GM23338 (cell line): Measurements from ENCODE around the gene IL1RAPL2. TPM values are rescaled to one million over a fixed set of nuclear protein-coding genes. Genes with fewer than 3 reads are reported as not detected.

Experiments used
- ATAC-seq: fragments of 200-7000 bp; cut with Tn5 transposase; 3 replicates; pipeline ENCODE4 v1.9.1; 2020
- DNase-seq: peaks from one replicate; pipeline ENCODE4 v3.0.0-alpha.2; 2015; ENCODE audit warnings: low spot score
- H2AFZ ChIP-seq: fragments of 200-600 bp; sonication (generic); 2 replicates; pipeline ENCODE4 v1.8.0; 2016; ENCODE audit warnings: antibody characterized with exemption, mild to moderate bottlenecking, moderate library complexity
- H3F3A ChIP-seq: fragments of 200-600 bp; sonication (generic); replicated peaks from 2 replicates; pipeline ENCODE4 v1.8.0; 2017; ENCODE audit warnings: antibody characterized with exemption, mixed run types, low read depth
- H3K27ac ChIP-seq: fragments of 200-600 bp; sonication (generic); 2 replicates; pipeline ENCODE4 v1.6.1; 2016; ENCODE audit warnings: low read depth
- H3K27me3 ChIP-seq: fragments of 200-600 bp; sonication (generic); 2 replicates; pipeline ENCODE4 v1.8.0; 2016; ENCODE audit warnings: mild to moderate bottlenecking, mixed run types, moderate library complexity; ENCODE audit not compliant: insufficient read depth
- H3K36me3 ChIP-seq: fragments of 200-600 bp; sonication (generic); 2 replicates; pipeline ENCODE4 v1.8.0; 2016; ENCODE audit warnings: mild to moderate bottlenecking; ENCODE audit not compliant: insufficient read depth
- H3K4me1 ChIP-seq: fragments of 200-600 bp; sonication (generic); 2 replicates; pipeline ENCODE4 v1.8.0; 2016; ENCODE audit warnings: mild to moderate bottlenecking, moderate library complexity; ENCODE audit not compliant: insufficient read depth
- H3K4me2 ChIP-seq: fragments of 200-600 bp; sonication (generic); 2 replicates; pipeline ENCODE4 v1.7.1; 2017; ENCODE audit warnings: mixed run types
- H3K4me3 ChIP-seq: fragments of 200-600 bp; sonication (generic); 2 replicates; pipeline ENCODE4 v1.6.1; 2016; ENCODE audit warnings: mixed run types
- H3K79me2 ChIP-seq: fragments of 200-600 bp; sonication (generic); replicated peaks from 2 replicates; pipeline ENCODE4 v1.8.0; 2017; ENCODE audit warnings: mild to moderate bottlenecking; ENCODE audit not compliant: insufficient read depth
- H3K9me2 ChIP-seq: fragments of 200-600 bp; sonication (generic); 2 replicates; pipeline ENCODE4 v1.8.0; 2017; ENCODE audit not compliant: insufficient read depth
- H4K20me1 ChIP-seq: fragments of 200-600 bp; sonication (generic); replicated peaks from 2 replicates; pipeline ENCODE4 v1.8.0; 2017; ENCODE audit warnings: mild to moderate bottlenecking; ENCODE audit not compliant: insufficient read depth
- H3K27ac Mint-ChIP-seq: 2 replicates; pipeline ENCODE4 v1.8.0; 2020; ENCODE audit warnings: inconsistent platforms, mild to moderate bottlenecking, moderate library complexity, mixed read lengths
- H3K27me3 Mint-ChIP-seq: 3 replicates; pipeline ENCODE4 v1.8.0; 2022; ENCODE audit warnings: low read depth, mild to moderate bottlenecking, moderate library complexity, mixed read lengths, inconsistent platforms; ENCODE audit not compliant: insufficient read depth, poor library complexity
- H3K36me3 Mint-ChIP-seq: 3 replicates; pipeline ENCODE4 v1.8.0; 2021; ENCODE audit warnings: low read depth, mild to moderate bottlenecking, inconsistent platforms, moderate library complexity, mixed read lengths
- H3K4me1 Mint-ChIP-seq: 3 replicates; pipeline ENCODE4 v1.8.0; 2020; ENCODE audit warnings: mild to moderate bottlenecking, inconsistent platforms, mixed read lengths
- H3K4me3 Mint-ChIP-seq: 3 replicates; pipeline ENCODE4 v1.8.0; 2021; ENCODE audit warnings: moderate library complexity, mild to moderate bottlenecking, inconsistent platforms, mixed read lengths
- H3K9me3 Mint-ChIP-seq: 3 replicates; pipeline ENCODE4 v1.8.0; 2020; ENCODE audit warnings: moderate library complexity, mild to moderate bottlenecking, inconsistent platforms, mixed read lengths
- CREB1 ChIP-seq: fragments of 250-450 bp; sonication (Bioruptor Pico); IDR thresholded peaks from 2 replicates; pipeline ENCODE4 v1.5.0; 2020; ENCODE audit warnings: low read depth, mild to moderate bottlenecking, moderate library complexity
- EZH2 ChIP-seq: fragments of 200-600 bp; sonication (generic); IDR thresholded peaks from one replicate; pipeline ENCODE4 v1.8.0; 2017; ENCODE audit warnings: antibody characterized with exemption, mild to moderate bottlenecking, low read depth; ENCODE audit not compliant: unreplicated experiment
- EZH2phosphoT487 ChIP-seq: fragments of 200-600 bp; sonication (generic); IDR thresholded peaks from one replicate; pipeline ENCODE4 v1.8.1; 2018; ENCODE audit warnings: antibody characterized with exemption; ENCODE audit not compliant: unreplicated experiment
- JUNB ChIP-seq: IDR thresholded peaks from one replicate; pipeline ENCODE4 v1.6.1; 2016; ENCODE audit warnings: antibody characterized with exemption; ENCODE audit not compliant: unreplicated experiment
- ZNF114 ChIP-seq: fragments of 250-450 bp; sonication (Bioruptor Pico); IDR thresholded peaks from 2 replicates; pipeline ENCODE4 v1.5.0; 2020; ENCODE audit warnings: mild to moderate bottlenecking, moderate library complexity
- ZNF331 ChIP-seq: fragments of 250-450 bp; sonication (Bioruptor Pico); IDR thresholded peaks from 2 replicates; pipeline ENCODE4 v1.5.0; 2020; ENCODE audit warnings: low read depth, mild to moderate bottlenecking, moderate library complexity
- ZNF462 ChIP-seq: fragments of 250-450 bp; sonication (Bioruptor Pico); IDR thresholded peaks from 2 replicates; pipeline ENCODE4 v1.5.0; 2020; ENCODE audit warnings: mild to moderate bottlenecking, moderate library complexity
- polyA plus RNA-seq: library from polyadenylated mRNA; unstranded; fragments of >200 nt; fragmentation: Nextera tagmentation; extraction: Ambion mirVana; gene quantifications from 2 replicates; pipeline ENCODE4 v1.2.1, GENCODE V29; 2016
- total RNA-seq: library from RNA; depleted of rRNA; stranded (reverse); fragments of >200 nt; shearing (Covaris generic); gene quantifications from 2 replicates; pipeline ENCODE4 v1.2.3, GENCODE V29; 2014
- TF ChIP-seq, protein P1 (sequence below): IDR thresholded peaks from one replicate; pipeline ENCODE4 v1.6.1; 2018; ENCODE audit warnings: antibody characterized with exemption; ENCODE audit not compliant: unreplicated experiment

Gene IL1RAPL2
- total and polyA plus RNA-seq, 2 experiments from 2014 or later = 0.80 to 0.94 TPM

DNA sequence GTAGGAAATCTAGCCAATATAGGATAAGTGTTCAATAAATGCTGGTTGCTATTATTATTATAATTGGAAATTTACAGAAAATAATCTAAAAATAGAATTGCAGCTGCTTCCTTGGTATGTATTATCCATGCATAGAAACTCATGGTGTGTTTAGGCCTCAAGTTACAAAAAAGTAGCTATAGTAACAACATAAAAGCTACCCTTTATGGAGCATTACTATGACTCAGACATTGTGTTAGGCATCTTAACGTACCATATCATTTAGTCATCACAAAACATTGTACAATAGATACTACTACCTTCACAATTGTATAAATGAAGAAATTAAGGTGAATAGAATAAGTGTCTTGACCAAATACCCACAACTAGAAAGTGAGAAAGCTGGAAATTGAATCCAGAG, 1129.5 kb downstream of the IL1RAPL2 start:
- no peak for ATAC-seq
- peaks cover 12% of the 10 kb centered on the region; the same call in 2 of the 3 replicates for H3K4me1 Mint-ChIP-seq
- no peak for TF ChIP-seq EZH2phosphoT487
- TF ChIP-seq EZH2 = no peak
- TF ChIP-seq ZNF114 (CRISPR knock-in tag) = no peak
- TF ChIP-seq CREB1 (CRISPR knock-in tag) = no peak
- TF ChIP-seq ZNF331 (CRISPR knock-in tag) = no peak
- TF ChIP-seq, protein P1, sequence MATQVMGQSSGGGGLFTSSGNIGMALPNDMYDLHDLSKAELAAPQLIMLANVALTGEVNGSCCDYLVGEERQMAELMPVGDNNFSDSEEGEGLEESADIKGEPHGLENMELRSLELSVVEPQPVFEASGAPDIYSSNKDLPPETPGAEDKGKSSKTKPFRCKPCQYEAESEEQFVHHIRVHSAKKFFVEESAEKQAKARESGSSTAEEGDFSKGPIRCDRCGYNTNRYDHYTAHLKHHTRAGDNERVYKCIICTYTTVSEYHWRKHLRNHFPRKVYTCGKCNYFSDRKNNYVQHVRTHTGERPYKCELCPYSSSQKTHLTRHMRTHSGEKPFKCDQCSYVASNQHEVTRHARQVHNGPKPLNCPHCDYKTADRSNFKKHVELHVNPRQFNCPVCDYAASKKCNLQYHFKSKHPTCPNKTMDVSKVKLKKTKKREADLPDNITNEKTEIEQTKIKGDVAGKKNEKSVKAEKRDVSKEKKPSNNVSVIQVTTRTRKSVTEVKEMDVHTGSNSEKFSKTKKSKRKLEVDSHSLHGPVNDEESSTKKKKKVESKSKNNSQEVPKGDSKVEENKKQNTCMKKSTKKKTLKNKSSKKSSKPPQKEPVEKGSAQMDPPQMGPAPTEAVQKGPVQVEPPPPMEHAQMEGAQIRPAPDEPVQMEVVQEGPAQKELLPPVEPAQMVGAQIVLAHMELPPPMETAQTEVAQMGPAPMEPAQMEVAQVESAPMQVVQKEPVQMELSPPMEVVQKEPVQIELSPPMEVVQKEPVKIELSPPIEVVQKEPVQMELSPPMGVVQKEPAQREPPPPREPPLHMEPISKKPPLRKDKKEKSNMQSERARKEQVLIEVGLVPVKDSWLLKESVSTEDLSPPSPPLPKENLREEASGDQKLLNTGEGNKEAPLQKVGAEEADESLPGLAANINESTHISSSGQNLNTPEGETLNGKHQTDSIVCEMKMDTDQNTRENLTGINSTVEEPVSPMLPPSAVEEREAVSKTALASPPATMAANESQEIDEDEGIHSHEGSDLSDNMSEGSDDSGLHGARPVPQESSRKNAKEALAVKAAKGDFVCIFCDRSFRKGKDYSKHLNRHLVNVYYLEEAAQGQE = no peak
- TF ChIP-seq JUNB = no peak
- no peak for TF ChIP-seq ZNF462

More for the DNA sequence above, 1129.5 kb downstream of the IL1RAPL2 start:
- Histone ChIP-seq H3K4me2 (no peak overlapping the region), H3K4me1 (no peaks in the 10 kb centered on the region), H3K4me3 (no peak overlapping the region), H4K20me1 (no peaks in the 10 kb centered on the region), H3K27me3 (no peaks in the 10 kb centered on the region), H3K79me2 (no peaks in the 10 kb centered on the region), H3K36me3 (no peaks in the 10 kb centered on the region), H2AFZ (no peak overlapping the region), H3K9me2 (no peaks in the 10 kb centered on the region), H3K27ac (no peak overlapping the region), H3F3A (no peaks in the 10 kb centered on the region)
- H3K27ac Mint-ChIP-seq = no peak overlapping the region
- no peak overlapping the region for H3K4me3 Mint-ChIP-seq
- no peak for DNase-seq
- peaks cover 2% of the 10 kb centered on the region for H3K27me3 Mint-ChIP-seq
- no peaks in the 10 kb centered on the region for H3K9me3 Mint-ChIP-seq
- H3K36me3 Mint-ChIP-seq = no peaks in the 10 kb centered on the region
